ENCODE data around the gene URB1. TPM values are rescaled to one million over a fixed set of nuclear protein-coding genes. Genes with fewer than 3 reads are reported as not detected.
"Not testable (repeated sequence)": the region's sequence is repeated elsewhere in the genome, so short reads cannot be mapped to it uniquely, and the experiment has no call there.

URB1 gene
- 10 to 100 TPM; 10.2 to 13.8 (median 11.8) TPM for polyA plus RNA-seq (ENCODE audit: insufficient read length in 4 of 4)

- peak; percentile 61 to 71 (median 68) for DNase-seq (ENCODE audit: low read depth in 4 of 4, low spot score in 3 of 4)
Observed at GRCh38 chr21:32392880-32393676, at the start of gene URB1. Gene URB1 (minus strand): TSS chr21:32393012. CDS start chr21:32392910, 102 bp downstream.

GRCh38 chr21:32437729-32438128, 44.9 kb upstream of the URB1 start:
- DNase-seq (ENCODE audit: low read depth in 4 of 4, low spot score in 3 of 4) = no peak

DNA sequence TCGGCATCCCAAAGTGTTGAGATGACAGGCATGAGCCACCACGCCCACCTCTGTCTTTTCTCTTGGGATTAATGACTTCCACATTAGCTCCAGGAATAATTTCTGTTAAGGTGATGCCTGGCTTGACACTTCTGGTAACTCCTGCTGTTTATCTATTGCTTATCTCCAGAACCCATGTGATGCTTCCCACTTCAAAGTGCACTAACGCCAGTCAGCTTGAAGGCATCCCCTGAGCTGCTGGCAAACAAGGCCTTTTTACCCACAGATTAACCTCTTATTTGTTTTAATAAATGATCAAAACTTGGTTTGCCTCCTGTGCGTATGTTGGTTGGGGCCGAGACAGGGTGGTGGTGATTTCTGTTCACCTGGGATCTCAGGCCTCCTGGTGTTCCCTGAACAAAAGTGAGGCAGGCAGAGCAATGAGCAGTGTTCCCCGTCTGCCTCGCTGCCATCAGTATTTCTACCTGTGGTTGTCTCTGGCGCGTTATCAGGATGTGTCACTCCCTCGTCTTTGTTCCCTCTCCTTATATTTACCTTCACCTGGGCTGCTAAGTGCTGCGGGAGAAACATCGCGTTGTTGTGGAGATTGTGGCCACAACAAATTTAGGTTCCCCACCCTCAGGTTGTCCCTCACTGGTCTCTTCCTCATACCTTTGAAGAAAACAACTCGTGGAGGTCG, 40.3 kb upstream of the URB1 start:
- not testable (repeated sequence) for DNase-seq (ENCODE audit: low read depth in 4 of 4, low spot score in 3 of 4)

DNA sequence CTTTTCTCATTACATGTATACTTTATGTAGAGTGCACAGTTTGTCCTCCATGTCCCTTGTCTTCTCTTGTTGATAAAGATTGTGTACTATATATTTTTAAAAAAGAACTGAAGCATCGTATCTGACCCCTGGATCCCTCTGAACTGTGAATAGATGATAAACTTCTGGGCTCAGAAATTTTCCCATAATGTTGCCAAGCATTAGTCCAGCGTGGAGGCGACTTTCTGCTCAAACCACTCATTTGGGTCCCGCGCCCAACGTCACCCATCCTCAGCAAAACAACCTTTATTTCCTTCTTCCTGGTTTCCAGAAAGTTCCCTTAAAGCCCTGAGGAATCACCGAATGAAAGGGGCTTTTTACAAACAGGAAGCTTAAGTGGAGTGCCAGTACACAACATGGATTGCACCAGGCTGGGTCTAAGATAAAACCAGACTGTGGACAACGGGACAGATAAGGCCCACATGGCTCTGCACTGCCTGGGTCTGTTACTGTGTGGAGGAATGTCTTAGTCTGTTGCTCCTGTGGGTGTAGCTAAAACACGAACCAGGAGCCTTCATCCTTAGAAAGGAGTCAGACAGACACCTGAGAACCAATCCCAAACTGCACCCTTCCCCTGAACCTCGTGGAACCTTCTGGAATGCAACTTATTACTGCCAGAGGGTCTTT, 35.3 kb upstream of the URB1 start:
- DNase-seq (ENCODE audit: low read depth in 4 of 4, low spot score in 3 of 4) = no peak

GRCh38 chr21:32426592-32427051, 33.8 kb upstream of the URB1 start:
- DNase-seq (ENCODE audit: low read depth in 4 of 4, low spot score in 3 of 4) = no peak

GRCh38 chr21:32426066-32426465, 33.3 kb upstream of the URB1 start:
- DNase-seq (ENCODE audit: low read depth in 4 of 4, low spot score in 3 of 4) = no peak

- DNase-seq (ENCODE audit: low read depth in 4 of 4, low spot score in 3 of 4) = no peak
Observed at GRCh38 chr21:32425628-32426027, 32.8 kb upstream of the URB1 start.

DNA sequence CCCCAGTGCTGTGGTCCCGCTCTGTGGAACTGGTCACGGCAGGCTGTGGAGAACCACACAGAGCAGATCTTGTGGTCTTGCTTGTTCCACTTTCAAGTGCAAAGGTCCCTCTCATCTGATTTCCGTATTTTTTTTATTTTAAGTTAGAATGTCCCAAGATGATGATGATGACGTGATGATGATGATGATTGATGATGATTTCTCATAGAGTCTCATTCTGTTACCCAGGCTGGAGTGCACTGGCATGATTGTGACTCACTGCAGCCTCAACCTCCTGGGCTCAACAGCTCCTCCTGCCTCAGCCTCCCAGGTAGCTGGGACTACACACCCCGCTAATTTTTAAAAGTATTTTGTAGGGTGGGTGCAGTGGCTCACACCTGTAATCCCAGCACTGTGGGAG, 31.9 kb upstream of the URB1 start:
- DNase-seq (ENCODE audit: low read depth in 4 of 4, low spot score in 3 of 4) = no peak

- DNase-seq (ENCODE audit: low read depth in 4 of 4, low spot score in 3 of 4) = no peak
Observed at GRCh38 chr21:32424191-32424535, 31.4 kb upstream of the URB1 start.

DNA sequence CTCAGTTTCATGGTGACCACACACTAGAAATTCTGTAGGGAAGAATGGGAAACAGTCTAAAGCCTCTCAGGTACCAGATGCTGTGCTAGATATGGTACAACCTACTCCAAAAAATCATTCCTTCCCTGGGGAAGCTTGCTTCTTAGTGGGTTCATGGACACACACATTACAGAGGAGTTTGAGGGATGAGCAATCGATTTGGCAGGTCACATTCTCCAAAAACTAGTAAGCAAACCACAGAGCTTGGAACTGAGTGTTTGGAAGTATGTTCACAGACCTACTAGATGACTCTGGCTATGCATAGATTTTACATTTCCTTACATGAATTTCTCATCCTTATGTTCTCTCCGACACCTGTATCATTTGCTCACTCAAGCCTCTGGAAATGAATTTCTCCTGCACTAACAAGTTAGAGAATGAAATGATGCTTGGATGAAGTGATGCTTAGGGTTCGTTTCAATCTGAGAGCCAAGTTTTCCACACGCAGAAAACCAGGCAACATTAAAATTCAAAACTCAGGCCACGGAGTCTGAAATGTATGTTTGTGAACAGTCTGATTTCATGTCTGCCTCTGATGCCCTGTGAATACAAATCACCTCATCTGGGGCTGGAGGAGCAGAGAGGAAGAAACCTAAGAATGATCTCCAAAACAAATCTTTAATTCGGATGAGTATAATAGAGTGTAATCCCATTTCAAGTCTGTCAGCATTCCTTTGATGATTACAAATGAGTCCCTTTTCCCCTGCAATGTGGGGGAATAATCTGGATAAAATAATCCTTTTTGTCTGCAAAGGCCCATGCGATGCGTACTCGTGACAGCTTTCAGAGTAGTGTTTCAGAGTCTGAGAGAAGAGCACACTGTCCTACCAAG, 30.7 kb upstream of the URB1 start:
- DNase-seq (ENCODE audit: low read depth in 4 of 4, low spot score in 3 of 4) = no peak

- no peak for DNase-seq (ENCODE audit: low read depth in 4 of 4, low spot score in 3 of 4)
Observed at GRCh38 chr21:32422064-32422463, 29.3 kb upstream of the URB1 start.

- DNase-seq (ENCODE audit: low read depth in 4 of 4, low spot score in 3 of 4) = no peak
Observed at GRCh38 chr21:32418146-32418545, 25.3 kb upstream of the URB1 start.

GRCh38 chr21:32415451-32416398, 22.9 kb upstream of the URB1 start:
- no peak for DNase-seq (ENCODE audit: low read depth in 4 of 4, low spot score in 3 of 4)

DNA sequence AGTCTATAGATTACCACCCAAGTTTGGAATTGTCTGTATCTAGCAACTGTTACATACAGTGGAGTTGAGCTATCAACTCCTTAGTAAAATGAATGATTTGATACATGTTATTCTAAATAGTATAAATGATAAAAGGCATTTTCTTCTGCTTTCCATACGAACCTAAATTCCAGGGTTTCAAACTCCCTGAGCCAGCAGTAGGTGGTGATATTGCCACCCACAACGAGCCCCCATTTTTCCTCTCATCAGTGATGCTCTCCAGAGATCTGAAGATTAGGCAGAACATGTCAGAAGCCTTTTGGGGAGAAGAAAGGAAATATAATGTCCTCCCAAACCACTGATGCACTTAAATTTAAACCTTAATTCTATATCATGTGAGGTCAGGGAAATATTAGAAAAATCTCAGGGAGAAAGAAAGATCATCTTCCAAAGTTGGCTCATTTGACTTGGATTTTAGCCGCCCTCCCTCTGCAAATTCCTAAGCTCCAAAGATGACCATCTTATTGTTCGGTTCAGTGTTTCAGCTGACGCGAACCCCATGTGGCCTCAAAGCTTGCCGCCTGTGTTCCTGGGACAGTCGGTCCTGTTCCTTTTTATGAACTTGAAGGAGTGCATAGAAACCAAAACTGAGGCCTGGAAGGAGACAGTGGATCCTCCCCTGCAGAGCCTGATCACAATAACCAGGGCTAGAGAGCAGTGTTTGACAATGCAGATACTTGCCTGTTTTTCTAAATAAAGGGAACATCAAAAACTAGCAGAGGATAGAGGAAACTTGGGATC, 22.0 kb upstream of the URB1 start:
- DNase-seq (ENCODE audit: low read depth in 4 of 4, low spot score in 3 of 4) = no peak

DNA sequence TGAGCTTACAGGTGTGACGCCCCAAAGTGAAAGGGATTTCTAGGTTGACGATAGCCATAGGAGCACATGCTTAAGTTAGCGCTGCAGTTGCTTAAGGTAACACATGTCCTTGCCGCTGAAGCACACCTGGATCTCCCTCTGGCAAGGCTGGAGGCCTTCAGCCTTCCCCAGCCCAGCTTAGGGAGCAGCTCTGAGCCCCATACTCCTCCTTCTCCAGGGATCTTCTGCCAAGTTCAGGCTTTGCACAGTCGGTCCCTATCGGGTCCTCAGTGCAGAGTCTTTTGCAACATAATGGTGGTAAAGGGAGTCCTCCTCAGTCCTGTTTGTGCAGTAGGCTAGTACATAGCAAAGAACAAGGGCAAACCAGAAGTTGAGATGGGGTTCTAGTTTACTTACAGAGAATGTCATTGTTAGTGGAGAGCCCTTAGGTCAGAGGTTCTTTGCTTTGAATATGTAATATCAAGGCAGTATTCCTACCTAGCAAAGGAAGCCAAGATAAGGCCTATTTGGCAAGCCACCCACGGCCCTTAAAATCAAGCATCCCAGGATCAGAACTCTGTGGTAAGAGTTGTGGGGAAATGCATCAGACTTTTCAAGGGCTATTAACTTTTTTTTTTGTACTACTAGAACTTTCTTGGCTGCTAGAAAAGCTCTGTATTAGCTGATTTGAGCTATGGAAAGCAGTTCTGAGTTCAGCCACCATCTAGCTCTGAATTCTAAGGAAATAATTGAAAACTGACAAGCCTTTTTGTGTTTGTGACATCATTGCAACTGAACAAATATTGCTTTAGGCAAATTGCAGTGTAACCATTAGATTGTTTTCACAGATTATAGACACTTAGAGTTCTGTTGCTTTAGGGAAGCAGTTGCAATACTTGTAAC, 21.1 kb upstream of the URB1 start:
- DNase-seq (ENCODE audit: low read depth in 4 of 4, low spot score in 3 of 4) = no peak

GRCh38 chr21:32413015-32413504, 20.2 kb upstream of the URB1 start:
- DNase-seq (ENCODE audit: low read depth in 4 of 4, low spot score in 3 of 4) = no peak

DNA sequence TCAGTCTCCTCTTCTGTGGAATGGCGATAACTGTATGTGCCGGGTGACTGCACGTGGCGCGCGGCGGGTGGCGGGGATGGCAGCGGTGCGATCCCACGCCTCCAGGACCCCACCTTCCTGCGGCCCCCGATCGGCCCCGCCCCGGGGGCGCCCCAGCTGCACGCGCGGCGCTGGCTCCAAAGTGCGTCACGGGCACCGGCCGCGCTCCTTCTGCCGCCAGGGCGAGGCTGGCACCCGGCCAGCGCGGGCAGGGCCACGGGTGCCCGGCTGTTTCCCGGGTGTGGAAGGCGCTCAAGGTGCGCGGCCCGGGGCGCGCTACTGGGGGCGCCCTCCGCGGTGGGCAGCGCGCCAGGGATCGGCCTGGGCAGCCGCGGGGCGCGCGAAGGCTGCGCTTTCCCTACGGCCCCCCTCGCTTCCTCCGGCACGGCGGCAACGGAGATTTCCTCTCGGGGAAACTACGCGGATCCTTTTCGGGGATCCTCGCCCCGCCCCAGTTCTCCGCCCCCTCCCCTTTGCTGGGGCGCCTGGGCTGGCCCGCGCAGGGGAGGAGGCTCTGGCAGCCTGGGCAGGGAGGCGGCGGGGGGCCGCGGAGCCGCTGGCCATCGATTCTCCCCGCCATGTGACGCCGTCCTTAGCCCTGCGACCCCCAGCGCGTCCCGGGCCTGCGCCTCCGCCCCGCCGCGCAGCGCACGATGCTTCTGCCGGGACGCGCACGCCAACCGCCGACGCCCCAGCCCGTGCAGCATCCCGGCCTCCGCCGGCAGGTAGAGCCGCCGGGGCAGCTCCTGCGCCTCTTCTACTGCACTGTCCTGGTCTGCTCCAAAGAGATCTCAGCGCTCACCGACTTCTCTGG, 19.6 kb upstream of the URB1 start, which contains the start of gene EVA1C:
EVA1C (plus strand) TSS at position 545 of the 853 bp plus-strand sequence; CDS start at position 693, 148 bp downstream.
- no peak for DNase-seq (ENCODE audit: low read depth in 4 of 4, low spot score in 3 of 4)

Data from left renal pelvis (tissue), 4 donors.